Fibroblast of lung (primary cell): ENCODE measurements around the gene TMTC3.

Source experiments
- EZH2 ChIP-seq: IDR thresholded peaks from 2 replicates; pipeline ENCODE4 v1.5.1; 2012; ENCODE audit warnings: low read length, control low read depth, mild to moderate bottlenecking; ENCODE audit errors: missing control alignments
- TF ChIP-seq, protein P1 (sequence below), 2 donors: IDR thresholded peaks in 1 of 2; conservative IDR thresholded peaks in 1 of 2; 1 replicate in 1 of 2; 2 replicates in 1 of 2; pipeline ENCODE4 v1.5.1; 2011 to 2012; ENCODE audit warnings: low read length in 2 of 2, control low read depth in 1 of 2, inconsistent platforms in 1 of 2, low read depth in 1 of 2, mild to moderate bottlenecking in 1 of 2

DNA sequence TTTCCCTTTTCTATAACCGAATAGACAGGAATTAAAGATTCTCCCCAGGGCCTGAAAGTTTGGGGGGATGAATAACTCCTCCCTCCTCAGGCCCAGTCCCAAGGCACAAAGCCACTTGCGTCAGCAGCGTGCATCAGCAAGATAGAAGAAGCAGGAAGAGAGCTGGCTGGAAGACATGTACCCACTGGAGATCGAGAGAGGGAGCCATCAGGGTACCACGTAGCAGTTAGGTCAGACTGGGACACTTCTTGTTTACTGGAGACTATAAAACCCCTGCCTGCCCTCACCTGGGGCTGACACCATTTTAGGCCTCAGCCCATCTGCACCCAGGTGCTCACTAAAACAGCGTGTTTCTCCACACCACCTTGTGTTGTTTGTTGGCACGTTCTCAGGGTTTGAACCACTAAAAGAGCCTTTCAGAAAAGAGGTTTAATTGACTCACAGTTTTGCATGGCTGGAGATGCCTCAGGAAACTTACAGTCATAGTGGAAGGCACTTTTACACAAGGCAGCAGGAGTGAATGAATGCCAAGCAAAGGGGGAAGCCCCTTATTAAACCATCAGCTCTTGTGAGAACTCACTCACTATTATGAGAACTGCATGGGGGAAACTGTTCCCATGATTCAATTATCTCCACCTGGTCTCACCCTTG is 93.2 kb downstream of the TMTC3 start:
- no peak for TF ChIP-seq EZH2
- TF ChIP-seq, protein P1, sequence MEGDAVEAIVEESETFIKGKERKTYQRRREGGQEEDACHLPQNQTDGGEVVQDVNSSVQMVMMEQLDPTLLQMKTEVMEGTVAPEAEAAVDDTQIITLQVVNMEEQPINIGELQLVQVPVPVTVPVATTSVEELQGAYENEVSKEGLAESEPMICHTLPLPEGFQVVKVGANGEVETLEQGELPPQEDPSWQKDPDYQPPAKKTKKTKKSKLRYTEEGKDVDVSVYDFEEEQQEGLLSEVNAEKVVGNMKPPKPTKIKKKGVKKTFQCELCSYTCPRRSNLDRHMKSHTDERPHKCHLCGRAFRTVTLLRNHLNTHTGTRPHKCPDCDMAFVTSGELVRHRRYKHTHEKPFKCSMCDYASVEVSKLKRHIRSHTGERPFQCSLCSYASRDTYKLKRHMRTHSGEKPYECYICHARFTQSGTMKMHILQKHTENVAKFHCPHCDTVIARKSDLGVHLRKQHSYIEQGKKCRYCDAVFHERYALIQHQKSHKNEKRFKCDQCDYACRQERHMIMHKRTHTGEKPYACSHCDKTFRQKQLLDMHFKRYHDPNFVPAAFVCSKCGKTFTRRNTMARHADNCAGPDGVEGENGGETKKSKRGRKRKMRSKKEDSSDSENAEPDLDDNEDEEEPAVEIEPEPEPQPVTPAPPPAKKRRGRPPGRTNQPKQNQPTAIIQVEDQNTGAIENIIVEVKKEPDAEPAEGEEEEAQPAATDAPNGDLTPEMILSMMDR (conservative IDR thresholded peaks at IDR 0.05 in 1 of 2, IDR thresholded peaks at IDR 0.05 in 1 of 2; ENCODE audit: low read depth in 1 of 2, low read length in 2 of 2): no peak
